HG03457 (cell line): ENCODE results near the gene SKA3.
"Not testable (repeated sequence)": the region's sequence is repeated elsewhere in the genome, so short reads cannot be mapped to it uniquely, and the experiment has no call there.

Experiments
- ATAC-seq: cut with Tn5 transposase; IDR thresholded peaks from one replicate; pipeline ENCODE4 v1.9.1; 2021; ENCODE audit warnings: moderate number of reproducible peaks; ENCODE audit not compliant: unreplicated experiment

The SKA3 gene

DNA sequence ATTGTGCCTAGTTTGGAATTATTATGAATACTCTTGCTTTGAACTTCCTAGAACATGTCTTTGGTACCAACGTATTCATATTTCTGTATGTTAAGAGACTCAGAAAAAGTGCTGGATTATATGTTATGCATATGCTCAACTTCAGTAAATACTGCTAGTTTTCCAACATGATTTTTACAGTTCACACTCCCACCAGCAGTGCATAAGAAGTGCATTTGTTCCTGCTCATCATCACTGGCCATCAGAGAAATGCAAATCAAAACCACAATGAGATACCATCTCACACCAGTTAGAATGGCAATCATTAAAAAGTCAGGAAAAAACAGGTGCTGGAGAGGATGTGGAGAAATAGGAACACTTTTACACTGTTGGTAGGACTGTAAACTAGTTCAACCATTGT lies 2.6 kb downstream of the SKA3 start:
- not testable (repeated sequence) for ATAC-seq

GRCh38 chr13:21171420-21171819 lies 4.9 kb downstream of the SKA3 start:
- ATAC-seq = no peak

DNA sequence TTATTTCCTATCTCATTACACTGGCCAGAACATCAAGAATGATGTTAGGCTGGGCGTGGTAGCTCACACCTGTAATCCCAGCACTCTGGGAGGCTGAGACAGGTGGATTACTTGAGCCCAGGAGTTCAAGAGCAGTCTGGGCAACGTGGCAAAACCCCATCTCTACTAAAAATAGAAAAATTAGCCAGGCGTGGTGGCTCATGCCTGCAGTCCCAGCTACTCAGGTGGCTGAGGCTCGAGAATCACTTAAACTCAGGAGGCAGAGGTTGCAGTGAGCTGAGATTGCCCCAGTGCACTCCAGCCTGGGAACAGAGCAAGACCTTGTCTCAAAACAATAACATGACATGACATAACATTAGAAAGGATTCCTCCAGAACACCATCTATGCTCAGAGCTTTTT lies 10.7 kb downstream of the SKA3 start:
- not testable (repeated sequence) for ATAC-seq

- ATAC-seq = no peak
These were observed 11.7 kb downstream of the SKA3 start for GRCh38 chr13:21164631-21165030.

DNA sequence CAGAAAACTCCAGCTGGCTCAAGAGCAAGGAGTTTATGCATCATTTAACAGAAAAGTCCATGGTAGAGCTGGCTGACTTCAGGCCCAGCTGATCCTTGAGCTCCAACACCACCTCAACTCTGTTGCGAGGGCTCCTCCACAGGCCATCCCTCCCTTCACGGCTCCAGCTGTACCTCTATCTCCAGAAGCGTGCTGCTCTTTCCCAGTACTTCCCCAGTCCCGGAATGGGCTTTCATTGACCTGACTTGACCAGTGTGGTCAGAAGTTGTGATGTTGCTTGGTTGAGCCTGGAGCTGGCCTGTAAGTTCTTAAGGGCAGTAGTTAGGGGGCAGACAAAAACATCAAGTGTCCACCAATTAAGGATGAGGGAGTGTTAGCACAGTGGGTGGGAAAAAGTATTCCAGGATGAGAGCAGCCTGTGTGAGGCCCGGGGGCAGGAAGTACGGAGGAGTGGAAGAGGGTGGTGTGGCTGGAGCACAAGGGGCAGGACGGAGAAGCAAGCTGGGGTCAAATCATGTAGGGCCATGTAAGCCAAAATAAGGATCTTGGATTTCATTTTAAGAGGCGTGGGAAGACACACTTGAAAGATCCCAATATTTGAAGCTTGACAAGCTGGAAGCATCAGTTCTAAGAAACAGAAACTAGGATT lies 24.0 kb downstream of the SKA3 start:
- ATAC-seq = no peak

DNA sequence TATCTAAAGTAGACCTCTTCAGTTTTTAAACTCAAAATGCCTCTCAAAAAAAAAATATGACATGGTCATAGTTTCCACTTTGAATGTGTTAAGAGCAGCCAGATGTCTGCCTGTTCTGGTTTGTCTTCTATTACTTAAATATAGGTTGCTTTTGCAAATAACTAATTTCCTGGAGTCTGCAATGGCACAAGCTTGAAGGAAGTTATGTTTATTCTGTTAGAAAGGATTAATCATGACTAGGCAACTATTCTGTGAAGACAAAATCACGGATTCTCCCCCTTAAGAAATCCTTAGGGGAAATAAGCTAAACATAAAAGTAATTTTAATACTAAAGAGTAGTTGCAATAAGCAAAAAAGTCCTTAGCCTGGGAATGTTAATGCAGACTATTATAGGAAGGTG lies 26.3 kb downstream of the SKA3 start:
- ATAC-seq = no peak

GRCh38 chr13:21149568-21149967 lies 26.8 kb downstream of the SKA3 start:
- no peak for ATAC-seq

- no peak for ATAC-seq
These were observed 27.6 kb downstream of the SKA3 start for GRCh38 chr13:21148557-21149258.

GRCh38 chr13:21147827-21148226 lies 28.5 kb downstream of the SKA3 start:
- no peak for ATAC-seq

- ATAC-seq = no peak
These were observed 33.6 kb downstream of the SKA3 start for GRCh38 chr13:21142766-21143165.

GRCh38 chr13:21139374-21139773 lies 37.0 kb downstream of the SKA3 start:
- no peak for ATAC-seq

DNA sequence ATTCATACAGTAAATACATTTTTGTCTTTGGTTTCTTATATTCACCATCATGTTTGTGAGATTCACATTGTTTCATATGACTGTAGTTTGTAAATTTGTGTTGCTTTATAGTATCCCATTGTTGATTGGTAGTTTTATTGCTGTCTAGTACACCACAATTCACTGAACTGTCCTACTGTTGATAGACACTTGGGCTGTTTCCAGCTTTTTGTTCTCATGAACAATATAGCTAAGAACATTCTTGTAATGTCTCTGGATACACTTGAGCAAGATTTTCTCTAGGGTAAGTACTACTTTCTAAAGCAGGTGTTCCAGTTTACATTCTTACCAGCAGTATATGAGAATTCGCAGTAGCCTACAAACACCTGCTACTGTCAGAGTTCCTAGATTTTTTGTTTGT lies 37.8 kb downstream of the SKA3 start:
- ATAC-seq = no peak

GRCh38 chr13:21137696-21138095 lies 38.7 kb downstream of the SKA3 start:
- no peak for ATAC-seq

GRCh38 chr13:21135833-21136232 lies 40.5 kb downstream of the SKA3 start:
- ATAC-seq = not testable (repeated sequence)

- no peak for ATAC-seq
These were observed 41.9 kb downstream of the SKA3 start for GRCh38 chr13:21134475-21134874.

DNA sequence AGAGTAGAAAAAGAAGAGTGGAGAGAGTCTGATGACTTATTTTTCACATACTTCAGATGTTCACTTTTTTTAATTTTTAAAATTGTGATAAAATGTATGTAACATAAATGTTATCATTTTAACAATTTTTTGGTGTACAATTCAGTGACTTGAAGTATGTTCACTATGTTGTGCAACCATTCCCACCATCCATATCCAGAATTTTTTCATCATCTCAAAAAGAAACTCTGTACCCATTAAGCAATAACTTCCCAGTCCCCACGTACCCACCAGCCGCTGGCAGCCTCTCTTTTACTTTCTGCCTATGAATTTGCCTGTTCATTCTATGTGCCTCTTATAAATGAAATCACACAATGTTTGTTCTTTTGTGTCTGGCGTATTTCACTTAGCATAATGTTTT lies 43.3 kb downstream of the SKA3 start:
- no peak for ATAC-seq

- ATAC-seq = no peak
These were observed 46.2 kb downstream of the SKA3 start for GRCh38 chr13:21130116-21130515.

DNA sequence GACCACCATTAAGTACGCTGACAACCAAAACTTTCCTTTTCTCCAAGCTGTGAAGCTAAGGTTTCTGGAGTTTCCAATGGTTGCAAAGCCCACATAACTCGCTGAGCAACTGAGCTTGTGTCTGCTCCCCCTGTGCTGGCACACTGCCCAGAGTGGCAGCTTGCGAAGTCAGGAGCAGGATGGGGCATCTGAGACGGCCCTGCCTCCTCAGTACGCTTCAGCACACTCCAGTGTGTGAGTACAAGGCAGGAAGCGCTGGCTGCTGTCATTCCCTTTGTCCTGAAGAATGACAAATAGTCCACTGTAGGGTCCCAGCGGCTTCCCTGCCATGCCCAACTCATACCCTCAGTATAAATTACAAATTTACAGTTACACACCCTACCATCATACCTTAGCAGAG lies 51.5 kb downstream of the SKA3 start:
- ATAC-seq = no peak

- no peak for ATAC-seq
These were observed 52.4 kb downstream of the SKA3 start for GRCh38 chr13:21123956-21124355.

DNA sequence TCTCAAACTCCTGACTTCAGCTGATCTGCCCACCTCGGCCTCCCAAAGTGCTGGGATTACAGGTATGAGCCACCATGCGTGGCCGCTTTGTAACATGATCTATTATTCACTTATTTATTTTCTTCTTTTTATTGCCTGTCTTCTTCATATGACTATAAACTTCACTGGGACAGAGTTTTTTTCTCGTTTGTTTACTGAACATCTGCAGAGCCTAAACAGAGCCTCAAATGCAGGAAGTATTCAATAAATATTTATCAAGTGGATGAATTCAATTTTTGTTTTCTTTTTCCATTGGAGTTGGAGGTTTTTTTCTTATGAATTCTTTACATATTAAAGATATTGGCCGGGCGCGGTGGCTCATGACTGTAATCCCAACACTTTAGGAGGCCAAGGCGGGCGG lies 54.7 kb downstream of the SKA3 start:
- no peak for ATAC-seq

GRCh38 chr13:21120191-21120590 lies 56.2 kb downstream of the SKA3 start:
- no peak for ATAC-seq

DNA sequence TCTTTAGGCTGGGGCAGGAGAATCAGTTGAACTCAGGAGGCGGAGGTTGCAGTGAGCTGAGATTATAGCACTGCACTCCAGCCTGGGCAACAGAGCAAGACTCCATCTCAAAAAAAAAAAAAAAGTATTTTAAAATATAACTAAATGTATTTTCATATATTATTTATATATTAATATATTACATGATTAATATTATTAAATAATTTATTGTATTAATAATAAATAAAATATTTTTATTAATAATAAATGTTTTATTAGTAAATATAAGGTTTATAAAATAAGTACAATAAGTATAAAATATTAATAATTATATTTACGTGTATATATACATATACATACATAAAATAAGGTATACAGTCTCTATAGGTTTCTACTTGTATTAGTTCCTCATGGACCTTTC lies 56.8 kb downstream of the SKA3 start:
- no peak for ATAC-seq

GRCh38 chr13:21118180-21118579 lies 58.2 kb downstream of the SKA3 start:
- ATAC-seq = no peak
